ENCODE measurements around the gene FOXA2.

The FOXA2 gene

GRCh38 chr20:22583773-22584521 lies 425 bp downstream of the FOXA2 start:
- DNase-seq, result no peak

- DNase-seq, result no peak
Measured at GRCh38 chr20:22582964-22583772, 1.2 kb downstream of the FOXA2 start.

GRCh38 chr20:22582386-22582963 lies 1.9 kb downstream of the FOXA2 start:
- DNase-seq, result no peak

- no peak for DNase-seq
Measured at GRCh38 chr20:22581437-22582385, 2.7 kb downstream of the FOXA2 start.

GRCh38 chr20:22579711-22580697 lies 4.4 kb downstream of the FOXA2 start:
- no peak for DNase-seq

- no peak for DNase-seq
Measured at GRCh38 chr20:22579119-22579427, 5.3 kb downstream of the FOXA2 start.

- no peak for DNase-seq
Measured at GRCh38 chr20:22578221-22579118, 5.9 kb downstream of the FOXA2 start.

GRCh38 chr20:22577515-22578220 lies 6.7 kb downstream of the FOXA2 start:
- no peak for DNase-seq

GRCh38 chr20:22576733-22577514 lies 7.4 kb downstream of the FOXA2 start:
- DNase-seq, result no peak

- DNase-seq, result no peak
Measured at GRCh38 chr20:22576273-22576672, 8.1 kb downstream of the FOXA2 start.

GRCh38 chr20:22575737-22576136 lies 8.6 kb downstream of the FOXA2 start:
- DNase-seq, result no peak

GRCh38 chr20:22575087-22575721 lies 9.2 kb downstream of the FOXA2 start:
- DNase-seq, result no peak

GRCh38 chr20:22574545-22575086 lies 9.8 kb downstream of the FOXA2 start:
- DNase-seq, result no peak

- no peak for DNase-seq
Measured at GRCh38 chr20:22572491-22572890, 11.9 kb downstream of the FOXA2 start.

- DNase-seq, result no peak
Measured at GRCh38 chr20:22572023-22572422, 12.3 kb downstream of the FOXA2 start.

GRCh38 chr20:22569353-22569752 lies 15.0 kb downstream of the FOXA2 start:
- DNase-seq, result no peak

- no peak for DNase-seq
Measured at GRCh38 chr20:22568872-22569344, 15.5 kb downstream of the FOXA2 start.
